Cardiac muscle cell (in vitro differentiated cells and primary cell): Measurements from ENCODE around the gene DSPP. TPM values are rescaled to one million over a fixed set of nuclear protein-coding genes. Genes with fewer than 3 reads are reported as not detected.

Source experiments
- DNase-seq, 2 donors: peaks; one replicate each; pipeline versions ENCODE4 v3.0.0 to v3.0.0-alpha.2; 2010 to 2017; ENCODE audit warnings: low read depth in 1 of 2, low spot score in 1 of 2
- H3K27ac ChIP-seq: fragments of 200-600 bp; sonication (generic); 2 replicates; pipeline ENCODE4 v1.5.1; 2016
- H3K27me3 ChIP-seq: fragments of 200-600 bp; sonication (generic); 2 replicates; pipeline ENCODE4 v1.6.0; 2016; ENCODE audit warnings: control low read depth
- H3K36me3 ChIP-seq: fragments of 200-600 bp; sonication (generic); 2 replicates; pipeline ENCODE4 v1.5.1; 2016; ENCODE audit warnings: control low read depth
- H3K4me1 ChIP-seq: fragments of 200-600 bp; sonication (generic); 2 replicates; pipeline ENCODE4 v1.8.1; 2017; ENCODE audit warnings: low read depth, mild to moderate bottlenecking, mixed run types
- H3K4me3 ChIP-seq: fragments of 200-600 bp; sonication (generic); 2 replicates; pipeline ENCODE4 v1.5.1; 2016; ENCODE audit warnings: mild to moderate bottlenecking
- H3K9me3 ChIP-seq: fragments of 200-600 bp; sonication (generic); 2 replicates; pipeline ENCODE4 v1.5.1; 2017; ENCODE audit warnings: low read depth, mild to moderate bottlenecking, control low read depth
- polyA plus RNA-seq: library from polyadenylated mRNA; unstranded; fragments of >200 nt; fragmentation: Nextera tagmentation; extraction: Ambion mirVana; gene quantifications from 2 replicates; pipeline ENCODE4 v1.2.1, GENCODE V29; 2016
- total RNA-seq: library from RNA; depleted of rRNA; stranded (reverse); fragments of >200 nt; gene quantifications from 2 replicates; pipeline ENCODE4 v1.2.3, GENCODE V29; 2016
- TF ChIP-seq, protein P1 (sequence below): IDR thresholded peaks from 2 replicates; pipeline ENCODE4 v1.5.1; 2012; ENCODE audit warnings: low read depth, mild to moderate bottlenecking, low read length

DSPP gene
- total and polyA plus RNA-seq, 2 experiments from 2014 or later, result not detected

DNA sequence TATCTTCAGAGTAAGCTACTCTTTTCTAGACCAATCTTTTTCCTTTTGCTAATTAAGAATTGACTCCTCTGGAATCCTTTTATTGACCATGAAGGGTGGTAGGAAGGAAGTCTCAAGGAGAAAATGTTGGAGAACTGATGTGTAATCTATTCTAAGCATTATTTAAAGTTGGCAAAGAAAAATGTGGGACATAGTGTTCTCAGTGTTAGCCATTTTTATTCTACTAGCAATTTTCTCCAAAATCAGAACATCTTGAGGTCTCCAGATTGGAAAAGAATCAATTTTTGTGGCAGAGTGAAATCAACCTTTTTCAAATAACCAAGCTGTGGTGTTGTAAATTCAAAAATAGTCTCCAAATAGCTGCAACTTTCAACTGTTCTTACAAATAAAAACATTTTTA lies 23.3 kb downstream of the DSPP start:
- TF ChIP-seq, protein P1, sequence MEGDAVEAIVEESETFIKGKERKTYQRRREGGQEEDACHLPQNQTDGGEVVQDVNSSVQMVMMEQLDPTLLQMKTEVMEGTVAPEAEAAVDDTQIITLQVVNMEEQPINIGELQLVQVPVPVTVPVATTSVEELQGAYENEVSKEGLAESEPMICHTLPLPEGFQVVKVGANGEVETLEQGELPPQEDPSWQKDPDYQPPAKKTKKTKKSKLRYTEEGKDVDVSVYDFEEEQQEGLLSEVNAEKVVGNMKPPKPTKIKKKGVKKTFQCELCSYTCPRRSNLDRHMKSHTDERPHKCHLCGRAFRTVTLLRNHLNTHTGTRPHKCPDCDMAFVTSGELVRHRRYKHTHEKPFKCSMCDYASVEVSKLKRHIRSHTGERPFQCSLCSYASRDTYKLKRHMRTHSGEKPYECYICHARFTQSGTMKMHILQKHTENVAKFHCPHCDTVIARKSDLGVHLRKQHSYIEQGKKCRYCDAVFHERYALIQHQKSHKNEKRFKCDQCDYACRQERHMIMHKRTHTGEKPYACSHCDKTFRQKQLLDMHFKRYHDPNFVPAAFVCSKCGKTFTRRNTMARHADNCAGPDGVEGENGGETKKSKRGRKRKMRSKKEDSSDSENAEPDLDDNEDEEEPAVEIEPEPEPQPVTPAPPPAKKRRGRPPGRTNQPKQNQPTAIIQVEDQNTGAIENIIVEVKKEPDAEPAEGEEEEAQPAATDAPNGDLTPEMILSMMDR, result no peak
- H3K9me3 ChIP-seq, result no peaks in the 10 kb centered on the region
- no peaks in the 10 kb centered on the region for H3K36me3 ChIP-seq

DNA sequence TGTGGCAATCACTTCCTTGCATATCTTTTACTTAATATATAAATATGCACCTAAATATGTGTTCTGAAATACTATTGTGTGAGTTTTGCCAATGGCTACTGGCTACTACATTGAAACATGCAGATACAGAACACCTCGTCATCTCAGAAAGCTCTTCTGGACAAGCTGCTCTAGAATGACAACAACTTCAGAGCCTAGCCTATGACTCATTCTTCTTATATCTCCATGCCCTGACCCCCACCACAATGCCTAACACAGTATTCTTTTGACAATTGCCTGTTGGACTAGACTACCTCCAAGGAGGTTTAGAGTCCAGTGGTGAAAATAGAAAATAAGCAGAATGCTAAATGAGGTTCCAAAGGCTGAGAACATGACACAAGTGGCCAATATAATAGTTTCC lies 24.1 kb downstream of the DSPP start:
- Histone ChIP-seq H3K36me3 (no peaks in the 10 kb centered on the region), H3K9me3 (no peaks in the 10 kb centered on the region), H3K4me1 (no peaks in the 10 kb centered on the region), H3K4me3 (no peak overlapping the region), H3K27me3 (no peaks in the 10 kb centered on the region), H3K27ac (no peak overlapping the region)
- peak in 1 of 2 donors; percentile 21 for DNase-seq
- TF ChIP-seq, protein P1, result no peak

More for the DNA sequence above, 23.3 kb downstream of the DSPP start:
- Histone ChIP-seq H3K4me1 (no peaks in the 10 kb centered on the region), H3K27me3 (no peaks in the 10 kb centered on the region), H3K4me3 (no peak overlapping the region), H3K27ac (no peak overlapping the region)
- no peak for DNase-seq

DNA sequence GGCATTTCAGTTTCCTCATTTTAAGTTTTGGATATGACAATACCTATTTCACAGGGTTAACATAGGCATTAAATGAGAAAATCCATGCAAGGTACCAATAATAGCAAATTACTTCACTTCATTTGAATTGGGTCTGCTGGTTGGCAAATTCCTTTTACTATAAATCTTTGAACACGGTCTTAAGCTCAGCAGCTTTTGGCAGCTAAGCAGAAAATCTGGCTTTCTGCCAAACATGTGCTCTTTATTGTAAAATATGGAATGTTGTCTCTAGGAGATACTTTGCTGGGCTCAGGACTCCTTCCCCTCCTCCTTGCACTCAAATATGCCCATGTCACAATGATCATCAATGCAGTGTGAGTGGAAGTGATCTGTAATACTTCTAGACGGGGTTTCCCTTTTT lies 24.9 kb downstream of the DSPP start:
- Histone ChIP-seq H3K36me3 (no peaks in the 10 kb centered on the region), H3K4me1 (no peaks in the 10 kb centered on the region), H3K27me3 (no peaks in the 10 kb centered on the region), H3K9me3 (no peaks in the 10 kb centered on the region), H3K27ac (no peak overlapping the region), H3K4me3 (no peak overlapping the region)
- peak; percentile 29 to 80 for DNase-seq
- TF ChIP-seq, protein P1, result no peak

DNA sequence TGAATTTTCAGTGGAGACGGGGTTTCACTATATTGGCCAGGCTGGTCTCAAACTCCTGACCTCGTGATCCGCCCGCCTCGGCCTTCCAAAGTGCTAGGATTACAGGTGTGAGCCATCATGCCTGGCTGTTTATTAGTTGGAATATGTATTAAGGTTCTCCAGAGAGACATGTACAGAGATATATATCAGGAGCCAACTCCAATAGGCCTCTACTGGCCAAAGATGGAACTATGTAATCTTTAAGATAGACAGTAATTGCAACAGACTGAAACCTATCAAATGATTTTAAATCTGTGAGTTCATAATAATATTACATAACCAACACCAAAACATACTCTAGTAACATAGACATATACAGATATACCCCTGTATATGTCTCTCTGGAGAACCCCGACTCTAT lies 36.0 kb downstream of the DSPP start:
- Histone ChIP-seq H3K9me3 (no peaks in the 10 kb centered on the region), H3K4me3 (no peak overlapping the region), H3K4me1 (no peaks in the 10 kb centered on the region), H3K27me3 (no peaks in the 10 kb centered on the region), H3K27ac (no peak overlapping the region), H3K36me3 (no peaks in the 10 kb centered on the region)
- TF ChIP-seq, protein P1, result no peak
- no peak for DNase-seq

DNA sequence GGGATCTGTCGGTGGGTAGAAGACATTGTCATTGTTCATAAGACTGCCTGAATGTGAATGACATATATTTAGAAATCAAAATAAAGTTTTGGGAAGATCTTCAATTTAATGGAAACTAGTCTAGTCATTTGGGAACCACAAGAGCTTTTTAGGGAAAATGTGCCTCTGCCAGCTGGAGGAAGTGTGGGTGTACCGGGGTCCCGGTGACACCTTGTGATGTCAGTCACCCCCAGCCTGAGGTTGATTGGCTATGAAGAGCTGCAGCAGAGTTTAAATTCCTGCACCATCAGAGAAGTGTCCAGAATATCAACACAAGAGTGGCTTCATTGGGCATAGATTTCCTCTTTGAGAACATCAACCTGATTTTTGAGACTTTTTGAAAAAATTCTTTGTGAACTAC lies 41.7 kb downstream of the DSPP start, which contains the start of gene DMP1:
TSS of gene DMP1 (plus strand) at position 301 of the 400 bp plus-strand sequence. CDS start 6,213 bp downstream, outside the sequence.
- TF ChIP-seq, protein P1, result no peak
- H3K27me3 ChIP-seq, result no peaks in the 10 kb centered on the region
- H3K9me3 ChIP-seq, result no peaks in the 10 kb centered on the region
- no peaks in the 10 kb centered on the region for H3K36me3 ChIP-seq
- H3K4me1 ChIP-seq, result no peaks in the 10 kb centered on the region
- no peak for DNase-seq
- no peak within 1 kb of the TSS for H3K4me3 ChIP-seq
- no peak within 1 kb of the TSS for H3K27ac ChIP-seq

DNA sequence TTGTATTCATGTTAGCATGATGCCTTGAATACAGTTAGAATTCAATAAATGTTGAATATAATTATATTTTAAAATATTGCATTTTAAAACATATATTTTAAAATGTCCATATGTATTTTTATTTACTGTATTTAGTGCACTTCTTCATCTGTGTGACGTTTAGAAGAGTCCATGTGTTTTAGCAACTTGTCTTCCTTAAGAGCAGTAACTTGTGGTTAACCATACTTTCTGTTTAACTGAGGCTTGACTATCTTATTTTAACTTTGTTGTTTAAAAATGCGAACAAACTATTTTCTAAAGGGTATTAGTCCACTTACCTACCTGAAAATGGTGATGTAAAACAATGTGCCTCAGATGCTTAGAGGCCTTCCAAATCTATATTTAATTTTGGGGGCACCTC lies 42.6 kb downstream of the DSPP start:
- DNase-seq, result no peak
- Histone ChIP-seq H3K27me3 (no peaks in the 10 kb centered on the region), H3K4me1 (no peaks in the 10 kb centered on the region), H3K4me3 (no peak overlapping the region), H3K9me3 (no peaks in the 10 kb centered on the region), H3K27ac (no peak overlapping the region), H3K36me3 (no peaks in the 10 kb centered on the region)
- TF ChIP-seq, protein P1, result no peak
